GM19193 (cell line): Measurements from ENCODE around the gene LZIC.

Experiments used
- POLR2A ChIP-seq: IDR thresholded peaks from 4 replicates; pipeline ENCODE4 v1.6.1; 2011; ENCODE audit not compliant: insufficient read depth, insufficient read length; ENCODE audit errors: extremely low read depth

The LZIC gene

GRCh38 chr1:9920606-9921005, 22.6 kb downstream of the LZIC start:
- no peak for TF ChIP-seq POLR2A

GRCh38 chr1:9917901-9918300, 25.3 kb downstream of the LZIC start:
- no peak for TF ChIP-seq POLR2A

DNA sequence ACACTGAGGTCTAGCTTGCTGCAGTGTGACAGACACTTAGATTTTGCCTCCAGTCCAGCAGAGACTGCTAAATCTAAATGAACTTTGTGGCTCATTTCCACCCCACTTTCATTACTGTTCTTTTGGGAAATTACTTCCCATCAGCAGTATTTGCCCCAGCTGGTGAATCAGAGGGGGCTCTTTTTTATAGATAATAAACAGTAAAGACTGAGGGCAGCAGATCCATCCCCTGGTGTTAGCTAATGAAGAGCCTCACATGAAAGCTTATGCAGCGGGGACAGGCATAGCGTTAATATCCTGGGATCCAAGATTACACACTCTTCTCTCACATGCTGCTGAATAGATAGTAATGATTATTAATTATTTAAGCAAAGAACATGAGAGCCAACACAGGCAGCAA, 26.7 kb downstream of the LZIC start:
- TF ChIP-seq POLR2A: no peak

DNA sequence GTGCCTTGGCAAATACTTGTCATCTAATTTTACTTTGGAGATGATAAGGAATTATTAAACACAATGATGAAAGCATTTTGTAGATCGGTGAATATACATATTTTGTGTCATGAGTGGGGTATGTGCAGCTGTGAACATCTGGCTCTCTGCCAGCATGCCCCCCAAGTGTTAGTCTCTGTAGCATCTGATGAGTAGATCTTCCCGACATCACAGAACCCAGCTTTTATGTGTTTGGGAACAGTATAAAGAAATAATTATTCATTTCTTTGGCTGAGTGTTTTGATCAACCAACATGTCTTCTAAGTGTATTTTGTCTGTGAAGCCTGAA, 28.6 kb downstream of the LZIC start:
- no peak for TF ChIP-seq POLR2A

DNA sequence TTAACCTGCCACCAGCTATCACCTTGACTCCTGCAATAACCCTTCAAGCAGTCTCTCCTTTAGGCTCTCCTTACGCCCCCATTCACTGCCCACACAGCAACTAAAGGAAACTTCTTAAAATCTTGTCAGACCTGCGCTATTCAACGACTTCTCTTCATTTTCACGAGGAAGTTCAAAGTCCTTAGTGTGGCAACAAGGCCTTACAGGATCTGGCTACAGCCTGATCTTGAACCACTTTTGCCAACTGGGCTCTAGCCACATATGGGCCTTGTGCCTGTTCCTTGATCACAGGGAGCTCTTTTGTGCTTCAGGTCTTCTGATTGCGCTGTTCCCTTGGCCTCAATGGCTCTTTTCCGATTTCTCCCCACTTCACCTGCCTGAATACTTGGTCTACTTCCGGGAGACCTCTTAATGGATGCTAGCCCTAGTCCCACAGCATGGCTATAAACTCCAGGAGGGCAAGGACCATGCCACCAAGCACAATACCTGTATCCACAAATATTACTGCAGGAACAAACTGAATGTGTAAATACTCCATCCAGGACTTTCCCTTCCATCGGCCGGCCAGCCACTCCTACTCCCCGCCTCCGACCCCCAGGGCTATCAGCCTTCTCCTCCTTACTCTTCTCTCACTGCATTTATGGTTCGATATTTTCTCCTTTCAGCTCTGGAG, 30.8 kb downstream of the LZIC start:
- TF ChIP-seq POLR2A: no peak

DNA sequence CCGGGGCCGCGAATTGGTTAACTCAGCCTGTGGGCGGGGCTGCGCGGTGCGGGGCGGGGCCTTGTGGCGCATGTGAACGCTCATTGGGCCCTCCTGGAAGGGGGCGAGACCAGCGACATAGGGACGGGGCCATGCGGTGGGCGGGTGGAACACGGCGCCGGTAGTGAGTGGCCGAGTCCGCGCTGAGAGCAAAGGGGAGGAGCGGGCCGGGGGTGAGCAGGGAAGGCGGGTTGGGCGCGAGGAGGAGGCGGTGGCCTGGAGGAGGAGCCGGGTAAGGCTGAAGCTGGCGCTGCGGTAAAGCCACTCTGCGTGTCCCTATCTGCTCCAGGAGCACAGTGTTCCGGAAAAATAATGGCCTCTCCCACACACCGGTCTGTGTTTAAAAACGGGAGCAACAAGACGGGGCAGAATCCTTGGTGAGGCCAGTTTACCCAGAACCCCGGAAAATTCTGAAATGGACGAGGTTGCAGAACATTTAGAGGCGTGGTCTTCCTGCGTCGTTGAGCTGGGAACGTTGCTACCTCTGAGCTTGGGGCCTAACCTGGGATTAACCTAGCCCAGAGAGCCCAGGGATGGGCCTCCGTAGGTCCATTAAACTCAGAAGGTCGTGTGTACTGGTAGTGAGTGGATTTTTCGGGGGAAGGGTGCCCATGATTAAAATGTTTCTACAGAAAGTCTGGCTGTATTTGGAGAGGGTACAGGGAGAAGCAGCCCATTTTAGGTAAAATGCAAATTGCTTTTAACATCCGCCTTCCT, 32.6 kb downstream of the LZIC start:
- TF ChIP-seq POLR2A: peak; percentile 42

DNA sequence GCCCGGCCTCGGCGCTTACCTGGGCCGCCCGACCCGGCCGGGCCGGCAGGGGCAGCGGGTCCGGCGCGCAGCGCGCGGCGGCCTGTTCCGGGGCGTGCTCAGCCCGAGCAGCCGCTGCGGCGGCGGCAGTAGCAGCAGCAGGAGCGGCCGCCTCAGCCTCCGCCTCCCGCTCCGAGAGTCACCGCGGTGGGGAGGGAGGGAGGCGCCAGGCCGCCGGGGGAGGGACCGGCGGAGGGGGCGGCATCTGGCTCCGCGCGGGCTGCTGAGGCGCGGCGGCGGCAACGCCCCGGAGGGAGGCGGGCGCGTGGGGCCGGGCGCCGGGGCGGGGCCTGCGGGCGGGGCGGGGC, 33.1 kb downstream of the LZIC start, which contains the start of gene CTNNBIP1:
Gene CTNNBIP1 (minus strand): TSS at position 194 of the 347 bp plus-strand sequence. CDS start 38,205 bp downstream, outside the sequence.
- peak; percentile 46 for TF ChIP-seq POLR2A

DNA sequence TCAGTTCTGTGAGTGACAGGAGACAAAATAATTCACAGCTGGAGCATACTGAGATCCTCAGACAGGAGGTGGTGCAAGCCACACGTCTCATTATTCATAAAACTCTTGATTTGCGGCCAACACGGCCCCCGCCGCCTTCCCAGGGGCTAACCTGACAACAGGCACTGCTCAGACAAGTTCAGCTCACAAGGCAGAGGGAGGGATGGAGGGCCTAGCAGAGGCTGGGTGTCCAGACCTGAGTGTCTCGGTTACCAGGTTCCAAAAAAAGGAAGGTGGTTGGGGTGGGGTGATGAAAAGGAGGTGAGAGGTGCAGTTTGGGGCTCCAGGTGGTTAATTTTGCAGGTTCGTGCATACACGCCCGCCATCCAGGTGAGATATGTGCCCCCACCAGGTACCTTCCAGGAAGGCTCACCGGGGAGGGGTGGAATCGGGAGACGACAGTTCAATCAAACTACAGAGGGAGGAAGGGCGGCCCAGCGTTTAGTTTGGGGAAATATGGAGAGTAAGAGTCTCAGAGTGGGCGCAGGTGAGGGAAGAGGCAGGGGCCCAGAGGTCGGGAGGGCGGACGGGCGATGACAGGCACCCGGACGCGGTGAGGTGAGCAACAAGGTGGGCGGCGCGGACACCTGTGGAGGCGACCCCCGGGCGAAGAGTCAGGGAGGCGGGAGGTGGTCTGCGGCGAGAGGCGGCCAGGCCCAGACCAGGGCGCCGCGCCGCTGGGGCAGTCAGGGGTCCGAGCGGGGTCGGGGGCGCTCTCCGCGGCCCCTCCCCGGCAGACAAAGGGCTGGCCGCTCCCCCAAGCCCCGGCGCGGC, 33.8 kb downstream of the LZIC start:
- no peak for TF ChIP-seq POLR2A

GRCh38 chr1:9908871-9909233, 34.3 kb downstream of the LZIC start:
- TF ChIP-seq POLR2A: no peak

- no peak for TF ChIP-seq POLR2A
Observed at GRCh38 chr1:9907441-9907840, 35.8 kb downstream of the LZIC start.

DNA sequence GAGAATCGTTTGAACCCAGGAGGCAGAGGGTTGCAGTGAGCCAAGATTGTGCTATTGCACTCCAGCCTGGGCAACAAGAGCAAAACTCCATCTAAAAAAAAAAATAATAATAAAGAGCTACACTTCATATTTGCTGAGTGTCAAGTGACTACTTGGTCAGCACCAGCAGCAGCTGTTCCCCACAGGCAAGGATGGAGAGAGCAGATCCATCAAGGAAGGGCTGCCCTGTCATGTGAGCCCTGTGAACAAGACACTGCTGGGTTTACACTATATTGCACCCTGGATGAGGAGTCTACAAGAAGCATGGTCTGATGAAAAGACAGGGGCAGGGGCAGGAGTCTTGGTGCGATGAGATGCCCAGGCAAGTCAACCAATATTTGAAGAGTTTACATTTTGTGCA, 36.7 kb downstream of the LZIC start:
- TF ChIP-seq POLR2A: no peak

GRCh38 chr1:9905010-9905409, 38.2 kb downstream of the LZIC start:
- no peak for TF ChIP-seq POLR2A

GRCh38 chr1:9904596-9904995, 38.6 kb downstream of the LZIC start:
- no peak for TF ChIP-seq POLR2A

GRCh38 chr1:9903801-9904527, 39.2 kb downstream of the LZIC start:
- TF ChIP-seq POLR2A: no peak

DNA sequence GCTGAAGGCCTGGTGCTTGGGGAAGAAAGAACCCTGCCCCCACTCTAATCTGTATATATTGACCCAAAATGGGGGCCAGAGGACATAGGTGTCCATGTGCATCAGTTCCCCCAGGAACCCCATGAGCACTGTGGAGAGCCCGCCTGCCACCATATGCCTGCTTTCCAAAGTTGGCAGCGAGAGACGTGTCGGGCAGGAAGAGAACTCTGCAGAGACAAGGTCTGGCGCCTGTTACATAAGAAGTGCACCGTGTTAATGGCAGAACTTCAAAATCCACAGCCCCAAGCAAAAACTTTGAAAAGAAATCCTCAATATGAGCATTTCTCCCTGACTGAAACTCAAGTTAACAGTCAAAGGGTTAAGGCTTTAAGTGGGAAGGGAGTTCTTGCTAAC, 41.1 kb downstream of the LZIC start:
- TF ChIP-seq POLR2A: no peak

DNA sequence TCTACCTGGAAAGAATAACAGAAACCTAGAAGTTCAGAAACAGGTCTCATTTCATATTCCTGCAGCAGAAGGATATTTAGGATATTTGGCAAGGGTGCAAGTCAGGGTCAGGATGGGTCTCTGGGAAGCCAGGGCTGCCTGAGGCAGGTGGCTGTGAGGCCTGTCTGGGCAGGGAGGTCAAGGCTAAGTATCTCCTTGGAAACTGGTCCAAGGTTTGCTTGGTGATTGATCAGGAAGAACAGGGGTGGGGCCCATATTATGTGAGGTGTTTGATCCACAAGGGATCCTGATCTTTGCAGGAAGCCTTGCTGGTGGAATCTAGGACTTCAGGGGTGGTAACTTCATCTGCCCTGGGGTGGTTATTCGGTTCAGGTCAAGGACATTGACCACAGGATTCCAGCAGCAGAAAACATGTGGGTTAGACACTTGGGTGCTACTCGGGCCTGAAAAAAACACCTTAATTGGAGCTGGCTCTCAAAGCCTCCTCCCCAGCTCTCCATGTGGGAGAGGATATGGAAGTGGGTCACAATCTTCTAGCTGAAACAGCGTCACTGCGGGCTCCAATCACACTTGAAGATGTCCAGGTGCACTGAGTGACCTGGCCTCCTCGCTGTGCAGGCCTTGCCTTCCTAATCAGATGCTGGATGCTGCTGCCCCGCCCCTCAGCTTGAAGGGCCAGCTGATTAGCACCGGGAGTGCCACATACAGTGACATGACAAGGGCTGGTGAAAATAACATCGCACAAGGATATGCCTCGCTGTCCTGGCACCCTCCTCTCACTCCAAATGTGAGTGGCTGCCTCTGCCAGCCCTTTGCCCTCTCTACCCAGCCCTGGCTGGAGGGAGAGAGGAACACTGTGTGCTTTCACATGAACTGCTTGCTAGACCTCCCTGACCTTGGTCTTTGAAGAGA, 41.8 kb downstream of the LZIC start:
- no peak for TF ChIP-seq POLR2A
